H1 (cell line): Measurements from ENCODE around the gene ACVR1. TPM values are rescaled to one million over a fixed set of nuclear protein-coding genes. Genes with fewer than 3 reads are reported as not detected.

ENCODE experiments used
- CTCF ChIA-PET: fragments of 300-600 bp; sonication (Branson Sonifier 250); formaldehyde crosslinking; loops from one replicate; lab custom pipeline; 2021; ENCODE audit not compliant: partially characterized antibody; lab: Charles Lee
- POLR2A ChIA-PET: fragments of 300-600 bp; sonication (Branson Sonifier 250); formaldehyde crosslinking; loops from one replicate; lab custom pipeline; 2021; ENCODE audit warnings: inconsistent platforms; ENCODE audit not compliant: partially characterized antibody; lab: Charles Lee
- DNase-seq, 2 experiments: peaks; one replicate each; pipeline versions ENCODE4 v3.0.0 to v3.0.0-alpha.2; 2010 to 2022; ENCODE audit warnings: low spot score in 2 of 2, low read depth in 1 of 2, mixed read lengths in 1 of 2
- FAIRE-seq: peaks from 2 replicates; lab custom pipeline; 2011; peaks lifted over from hg19 to GRCh38; lab: Jason Lieb, UNC
- H2AFZ ChIP-seq: 2 replicates; pipeline ENCODE4 v1.8.1; 2012; ENCODE audit warnings: low read length, inconsistent platforms
- H2AK5ac ChIP-seq: 2 replicates; pipeline ENCODE4 v1.6.1; 2013; ENCODE audit warnings: low read depth, low read length
- H2BK120ac ChIP-seq: replicated peaks from 2 replicates; pipeline ENCODE3; 2013; ENCODE audit warnings: low read depth, low read length, inconsistent platforms
- H2BK12ac ChIP-seq: 2 replicates; pipeline ENCODE4 v1.6.1; 2013; ENCODE audit warnings: low read depth, low read length
- H2BK15ac ChIP-seq: 2 replicates; pipeline ENCODE4 v1.6.1; 2013; ENCODE audit warnings: low read length
- H2BK20ac ChIP-seq: 2 replicates; pipeline ENCODE4 v1.6.1; 2013; ENCODE audit warnings: low read length
- H2BK5ac ChIP-seq: 2 replicates; pipeline ENCODE4 v1.6.1; 2013; ENCODE audit warnings: low read depth, low read length
- H3K14ac ChIP-seq: 2 replicates; pipeline ENCODE4 v1.6.1; 2013; ENCODE audit warnings: inconsistent platforms; ENCODE audit not compliant: insufficient read length
- H3K18ac ChIP-seq: 2 replicates; pipeline ENCODE4 v1.6.1; 2013; ENCODE audit warnings: low read length; ENCODE audit errors: extremely low read depth
- H3K23ac ChIP-seq: 2 replicates; pipeline ENCODE4 v1.6.1; 2013; ENCODE audit warnings: inconsistent platforms; ENCODE audit not compliant: insufficient read length
- H3K23me2 ChIP-seq: 2 replicates; pipeline ENCODE4 v1.6.1; 2013; ENCODE audit warnings: low read depth, low read length
- H3K27ac ChIP-seq: 2 replicates; pipeline ENCODE4 v1.6.1; 2011; ENCODE audit warnings: low read depth, low read length, inconsistent platforms
- H3K27me3 ChIP-seq, 4 experiments: replicated peaks in 1 of 4; 1 replicate in 1 of 4; 2 replicates in 3 of 4; pipeline versions ENCODE4 v1.6.1 to v1.8.1; 2011 to 2013; ENCODE audit warnings: low read length in 3 of 4, mild to moderate bottlenecking in 3 of 4, inconsistent platforms in 2 of 4, mixed read lengths in 2 of 4, moderate library complexity in 1 of 4; ENCODE audit not compliant: control insufficient read depth in 3 of 4, insufficient read depth in 3 of 4; ENCODE audit errors: extremely low read depth in 1 of 4
- H3K36me3 ChIP-seq, 4 experiments: 2 replicates each; pipeline versions ENCODE4 v1.6.1 to v1.8.1; 2011 to 2013; ENCODE audit warnings: mild to moderate bottlenecking in 4 of 4, low read length in 3 of 4, moderate library complexity in 2 of 4, control low read depth in 1 of 4, inconsistent platforms in 1 of 4; ENCODE audit not compliant: insufficient read depth in 4 of 4, control insufficient read depth in 2 of 4
- H3K4ac ChIP-seq: replicated peaks from 2 replicates; pipeline ENCODE3; 2013; ENCODE audit warnings: low read length, low read depth, mixed read lengths, inconsistent platforms; ENCODE audit not compliant: insufficient read length
- H3K4me1 ChIP-seq, 4 experiments: replicated peaks in 1 of 4; 1 replicate in 1 of 4; 2 replicates in 3 of 4; pipeline versions ENCODE4 v1.6.1 to v1.8.1; 2011 to 2013; ENCODE audit warnings: low read length in 3 of 4, inconsistent platforms in 2 of 4, mixed read lengths in 1 of 4; ENCODE audit not compliant: insufficient read depth in 4 of 4, control insufficient read depth in 3 of 4
- H3K4me2 ChIP-seq, 2 experiments: 2 replicates each; pipeline versions ENCODE4 v1.6.1 to v1.8.1; 2011 to 2013; ENCODE audit warnings: low read depth in 2 of 2, low read length in 2 of 2, control low read depth in 1 of 2, inconsistent platforms in 1 of 2, mild to moderate bottlenecking in 1 of 2; ENCODE audit not compliant: insufficient read depth in 1 of 2
- H3K4me3 ChIP-seq, 4 experiments: fragments of 200-600, 300-600 bp in 1 of 4; sonication (generic), shearing (Covaris generic), sonication (Bioruptor Twin) in 1 of 4; 2 replicates each; pipeline versions ENCODE4 v1.5.1 to v1.8.1; 2011 to 2016; ENCODE audit warnings: low read length in 4 of 4, low read depth in 3 of 4, control low read depth in 2 of 4, inconsistent platforms in 2 of 4, mild to moderate bottlenecking in 2 of 4, mixed read lengths in 1 of 4, moderate library complexity in 1 of 4; ENCODE audit not compliant: insufficient read depth in 2 of 4; ENCODE audit errors: extremely low read depth in 1 of 4
- H3K56ac ChIP-seq: replicated peaks from 2 replicates; pipeline ENCODE3; 2013; ENCODE audit warnings: low read depth, mild to moderate bottlenecking, mixed read lengths, low read length, inconsistent platforms; ENCODE audit not compliant: insufficient read length
- H3K79me1 ChIP-seq: 2 replicates; pipeline ENCODE4 v1.6.1; 2013; ENCODE audit warnings: low read depth, low read length, control low read depth
- H3K79me2 ChIP-seq, 2 experiments: 2 replicates each; pipeline versions ENCODE4 v1.6.1 to v1.8.1; 2012 to 2013; ENCODE audit warnings: low read length in 2 of 2, mild to moderate bottlenecking in 2 of 2, inconsistent platforms in 1 of 2; ENCODE audit not compliant: insufficient read depth in 2 of 2, control insufficient read depth in 1 of 2
- H3K9ac ChIP-seq, 4 experiments: replicated peaks in 1 of 4; 1 replicate in 1 of 4; 2 replicates in 3 of 4; pipeline versions ENCODE4 v1.6.1 to v1.8.1; 2011 to 2013; ENCODE audit warnings: low read depth in 3 of 4, low read length in 3 of 4, control low read depth in 2 of 4, mild to moderate bottlenecking in 2 of 4, moderate library complexity in 2 of 4, inconsistent platforms in 1 of 4; ENCODE audit errors: extremely low read depth in 1 of 4
- H3K9me3 ChIP-seq, 2 experiments: 2 replicates each; pipeline versions ENCODE4 v1.6.1 to v1.8.1; 2012 to 2013; ENCODE audit warnings: mild to moderate bottlenecking in 2 of 2, moderate library complexity in 2 of 2, control low read depth in 1 of 2, inconsistent platforms in 1 of 2, low read depth in 1 of 2, low read length in 1 of 2, mixed read lengths in 1 of 2; ENCODE audit not compliant: insufficient read depth in 2 of 2
- H4K20me1 ChIP-seq, 2 experiments: replicated peaks in 1 of 2; 2 replicates each; pipeline versions ENCODE3 to v1.8.1; 2011 to 2013; ENCODE audit warnings: inconsistent platforms in 2 of 2, low read length in 2 of 2, mild to moderate bottlenecking in 1 of 2; ENCODE audit not compliant: insufficient read depth in 2 of 2, control insufficient read depth in 1 of 2
- H4K5ac ChIP-seq: 2 replicates; pipeline ENCODE4 v1.6.1; 2013; ENCODE audit warnings: low read length, low read depth, mixed read lengths, inconsistent platforms; ENCODE audit not compliant: insufficient read length
- H4K8ac ChIP-seq: 2 replicates; pipeline ENCODE4 v1.8.0; 2013; ENCODE audit warnings: mild to moderate bottlenecking, moderate library complexity, low read length, inconsistent platforms; ENCODE audit not compliant: insufficient read depth; ENCODE audit errors: extremely low read depth
- H4K91ac ChIP-seq: replicated peaks from 2 replicates; pipeline ENCODE3; 2013; ENCODE audit warnings: low read length, mixed read lengths, inconsistent platforms; ENCODE audit not compliant: insufficient read length
- ATF3 ChIP-seq: IDR thresholded peaks from 2 replicates; pipeline ENCODE4 v1.6.1; 2011; ENCODE audit warnings: low read depth, mild to moderate bottlenecking, low read length; ENCODE audit not compliant: insufficient read depth
- CTCF ChIP-seq, 3 experiments: IDR thresholded peaks; 1 replicate in 2 of 3; 2 replicates in 1 of 3; pipeline versions ENCODE4 v1.5.1 to v1.6.1; 2011; ENCODE audit warnings: low read length in 3 of 3, mild to moderate bottlenecking in 3 of 3, inconsistent platforms in 2 of 3, low read depth in 1 of 3, moderate library complexity in 1 of 3; ENCODE audit not compliant: insufficient read depth in 1 of 3; ENCODE audit errors: control extremely low read depth in 1 of 3
- FOSL1 ChIP-seq: IDR thresholded peaks from 2 replicates; pipeline ENCODE4 v1.6.1; 2011; ENCODE audit warnings: mild to moderate bottlenecking, low read depth, low read length, moderate library complexity; ENCODE audit not compliant: insufficient read depth
- PHF8 ChIP-seq: fragments of 200-600 bp; sonication (generic); conservative IDR thresholded peaks from 2 replicates; pipeline ENCODE4 v1.7.1; 2012; ENCODE audit warnings: low read depth, mild to moderate bottlenecking, inconsistent platforms, low read length, moderate library complexity
- RAD21 ChIP-seq, 2 experiments: IDR thresholded peaks in 1 of 2; conservative IDR thresholded peaks in 1 of 2; 2 replicates each; pipeline ENCODE4 v1.6.1; 2011; ENCODE audit warnings: low read depth in 2 of 2, low read length in 2 of 2, improper control_type of control experiment in 1 of 2, inconsistent platforms in 1 of 2, mild to moderate bottlenecking in 1 of 2, moderate library complexity in 1 of 2
- RFX5 ChIP-seq: IDR thresholded peaks from 2 replicates; pipeline ENCODE4 v1.6.1; 2011; ENCODE audit warnings: low read depth, low read length, improper control_type of control experiment, borderline replicate concordance
- TBP ChIP-seq: IDR thresholded peaks from 2 replicates; pipeline ENCODE4 v1.6.1; 2011; ENCODE audit warnings: low read depth, low read length, improper control_type of control experiment
- YY1 ChIP-seq: IDR thresholded peaks from 2 replicates; pipeline ENCODE4 v1.6.1; 2011; ENCODE audit warnings: low read depth, mild to moderate bottlenecking, low read length
- whole genome bisulfite sequencing, 2 experiments: shearing (Covaris generic) in 1 of 2; methylation state at CpG; one replicate each; pipeline versions ENCODE4 v1.1.6 to v1.1.7; 2013 to 2015; ENCODE audit warnings: low lambda C conversion rate in 2 of 2, mixed read lengths in 2 of 2, inconsistent platforms in 1 of 2, low coverage in 1 of 2, missing lambda C conversion rate in 1 of 2; ENCODE audit not compliant: insufficient replicate concordance in 2 of 2, insufficient coverage in 1 of 2, insufficient read length in 1 of 2; ENCODE audit errors: extremely low coverage in 1 of 2, missing lambda C conversion rate in 1 of 2; 5-methylcytosine and 5-hydroxymethylcytosine counted together
- polyA plus RNA-seq, 7 experiments: library from polyadenylated mRNA; depleted of rRNA in 3 of 7; stranded (reverse) in 5 of 7; unstranded in 2 of 7; fragments of >200 nt in 5 of 7; fragments of 200-250 nt in 2 of 7; gene quantifications; 1 replicate in 5 of 7; 2 replicates in 1 of 7; 4 replicates in 1 of 7; pipeline versions ENCODE4 v1.2.1 to v1.2.3, GENCODE V29; 2011 to 2013; ENCODE audit warnings: missing spikeins in 2 of 7, mixed read lengths in 2 of 7
- total RNA-seq: library from RNA; stranded (reverse); fragmentation: NEBNext Ultra II Directional; extraction: Animal tissue kit (Norgen Biotek cat#: 25700); gene quantifications from 2 replicates; pipeline ENCODE4 v1.2.1, GENCODE V29; 2021
- TF ChIP-seq, protein P1 (sequence below): IDR thresholded peaks from 2 replicates; pipeline ENCODE4 v1.6.1; 2011; ENCODE audit warnings: low read length, improper control_type of control experiment

ACVR1 gene
- total and polyA plus RNA-seq, 2 of the 8 experiments (the other 6 are each of a cell fraction or from before 2014, with no cell fraction given): 8.5 to 17.7 TPM

GRCh38 chr2:157901325-157901724, 25.2 kb upstream of the ACVR1 start:
- no peak for DNase-seq
- TF ChIP-seq CTCF (IDR thresholded peaks at IDR 0.05; ENCODE audit: control extremely low read depth in 1 of 3, insufficient read depth in 1 of 3, low read depth in 1 of 3, low read length in 3 of 3) (peak in 1 of 3 experiments; percentile 51; a peak in 1 of 4 replicates), TBP (no peak), RFX5 (no peak), ATF3 (no peak), RAD21 (IDR thresholded peaks at IDR 0.05 in 1 of 2, conservative IDR thresholded peaks at IDR 0.05 in 1 of 2; ENCODE audit: low read depth in 2 of 2, low read length in 2 of 2) (peak; percentile 30 to 36; a peak in 3 of 4 replicates), PHF8 (no peak), YY1 (no peak), FOSL1 (no peak)
- TF ChIP-seq, protein P1, sequence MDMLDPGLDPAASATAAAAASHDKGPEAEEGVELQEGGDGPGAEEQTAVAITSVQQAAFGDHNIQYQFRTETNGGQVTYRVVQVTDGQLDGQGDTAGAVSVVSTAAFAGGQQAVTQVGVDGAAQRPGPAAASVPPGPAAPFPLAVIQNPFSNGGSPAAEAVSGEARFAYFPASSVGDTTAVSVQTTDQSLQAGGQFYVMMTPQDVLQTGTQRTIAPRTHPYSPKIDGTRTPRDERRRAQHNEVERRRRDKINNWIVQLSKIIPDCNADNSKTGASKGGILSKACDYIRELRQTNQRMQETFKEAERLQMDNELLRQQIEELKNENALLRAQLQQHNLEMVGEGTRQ: no peak

More at GRCh38 chr2:157901325-157901724, 25.2 kb upstream of the ACVR1 start:
- Histone ChIP-seq H3K9ac (no peak overlapping the region), H4K20me1 (no peaks in the 10 kb centered on the region), H3K4me1 (no peaks in the 10 kb centered on the region; a peak in 1 of 7 replicates), H2BK15ac (no peak overlapping the region), H2AFZ (no peak overlapping the region), H4K91ac (no peak overlapping the region), H4K5ac (no peak overlapping the region), H2AK5ac (no peak overlapping the region), H3K79me2 (no peaks in the 10 kb centered on the region), H3K23me2 (no peaks in the 10 kb centered on the region; the same call in 1 of the 2 replicates), H3K27ac (no peak overlapping the region), H3K9me3 (no peaks in the 10 kb centered on the region), H3K27me3 (no peaks in the 10 kb centered on the region), H3K4ac (no peak overlapping the region), H3K23ac (no peak overlapping the region), H3K18ac (no peak overlapping the region), H2BK5ac (no peak overlapping the region), H3K79me1 (no peaks in the 10 kb centered on the region), H4K8ac (no peak overlapping the region), H2BK12ac (no peak overlapping the region), H3K14ac (no peak overlapping the region), H3K4me3 (no peak overlapping the region), H2BK20ac (no peak overlapping the region), H3K56ac (no peak overlapping the region), H2BK120ac (no peak overlapping the region), H3K36me3 (no peaks in the 10 kb centered on the region), H3K4me2 (no peak overlapping the region)
- ChIA-PET CTCF (interaction anchor here (0.7 to 2.1 kb wide), 25 partner anchors 9 to 127 kb away, joined by 3 to 12 read pairs (median 4); no protein-coding TSS in a partner anchor), POLR2A (interaction anchor here (1.1 kb wide), 1 partner anchor 9 kb away, joined by 3 read pairs; no protein-coding TSS in a partner anchor)
- FAIRE-seq: no peak
- WGBS, 2 experiments: 62% methylated on average over 3 of the region's 3 CpGs; no CpG with 5 or more reads in 1 of the 2 experiments
